Heart left ventricle (tissue), 16 donors: ENCODE results near the gene EVC2. TPM values are rescaled to one million over a fixed set of nuclear protein-coding genes. Genes with fewer than 3 reads are reported as not detected.
"Not testable (repeated sequence)": the region's sequence is repeated elsewhere in the genome, so short reads cannot be mapped to it uniquely, and the experiment has no call there.

ENCODE experiments used
- ATAC-seq, 4 donors: fragments of 200-7000 bp; cut with Tn5 transposase; one replicate each; pipeline ENCODE4 v1.9.1; 2020 to 2022; ENCODE audit warnings: moderate library complexity in 4 of 4, mild to moderate bottlenecking in 3 of 4, moderate number of reproducible peaks in 1 of 4
- DNase-seq, 5 donors: peaks; one replicate each; pipeline ENCODE4 v3.0.0-alpha.2; 2020
- H3K27ac ChIP-seq, 12 donors: fragments of 200-600 bp; sonication (generic) in 4 of 12; one replicate each; pipeline versions ENCODE4 v1.5.0 to v1.8.0; 2016 to 2022; ENCODE audit warnings: mild to moderate bottlenecking in 2 of 12
- H3K27me3 ChIP-seq, 9 donors: fragments of 200-600 bp; sonication (generic) in 2 of 9; one replicate each; pipeline versions ENCODE4 v1.5.1 to v1.8.0; 2016 to 2022; ENCODE audit warnings: mild to moderate bottlenecking in 3 of 9
- H3K36me3 ChIP-seq, 9 donors: fragments of 200-600 bp; sonication (generic) in 2 of 9; one replicate each; pipeline versions ENCODE4 v1.5.0 to v1.8.0; 2018 to 2022; ENCODE audit warnings: mild to moderate bottlenecking in 2 of 9
- H3K4me1 ChIP-seq, 12 donors: fragments of 200-600 bp; sonication (generic) in 4 of 12; one replicate each; pipeline versions ENCODE4 v1.5.0 to v1.8.0; 2016 to 2022; ENCODE audit warnings: mild to moderate bottlenecking in 3 of 12
- H3K4me3 ChIP-seq, 12 donors: fragments of 200-600 bp; sonication (generic) in 4 of 12; one replicate each; pipeline versions ENCODE4 v1.5.0 to v1.8.0; 2017 to 2022; ENCODE audit warnings: mild to moderate bottlenecking in 9 of 12, moderate library complexity in 4 of 12
- H3K9me3 ChIP-seq, 12 donors: fragments of 200-600 bp; sonication (generic) in 4 of 12; one replicate each; pipeline versions ENCODE4 v1.5.0 to v1.8.0; 2016 to 2022; ENCODE audit warnings: mild to moderate bottlenecking in 1 of 12
- POLR2A ChIP-seq, 2 donors: fragments of 450-650 bp; IDR thresholded peaks; one replicate each; pipeline ENCODE4 v1.6.1; 2017; ENCODE audit warnings: antibody characterized with exemption in 2 of 2, mild to moderate bottlenecking in 2 of 2, moderate library complexity in 2 of 2
- WGBS, 4 donors: extraction: QIAGEN DNeasy Blood & Tissue Kit in 2 of 4; methylation state at CpG; one replicate each; pipeline versions ENCODE4 v1.1.5 to v1.1.7; 2013 to 2018; 5-methylcytosine and 5-hydroxymethylcytosine counted together
- intact Hi-C, 10 donors: fragments of 100-400 bp; cut with DNase I; formaldehyde crosslinking; loops; one replicate each; pipeline versions ENCODE4 v1.11.1 to v1.14.2; 2022
- polyA plus RNA-seq, 2 donors: library from polyadenylated mRNA; stranded (reverse); fragments of 200-250 nt; gene quantifications; one replicate each; pipeline ENCODE4 v1.2.3, GENCODE V29; 2013
- total RNA-seq, 9 donors: library from RNA; depleted of rRNA in 2 of 9; stranded (reverse); fragments of >200 nt in 2 of 9; fragmentation: NEBNext Ultra II Directional in 3 of 9; extraction: Animal tissue kit (Norgen Biotek cat#: 25700) in 3 of 9; gene quantifications; one replicate each; pipeline versions ENCODE4 v1.1.0 to v1.2.4, GENCODE V29; 2016 to 2023
- TF ChIP-seq, protein P1 (sequence below), 12 donors: fragments of 200-600 bp; sonication (generic) in 4 of 12; IDR thresholded peaks; one replicate each; pipeline versions ENCODE4 v1.5.0 to v1.8.0; 2018 to 2022; ENCODE audit warnings: antibody characterized with exemption in 12 of 12, mild to moderate bottlenecking in 5 of 12
- donor health status: ischemic (EF 13 %, LVEDD 7.1; RV severe dilation, severe dysfunction).
- donor health status: healthy with polysubstance abuse.
- donor health status: DM: no; HTN: yes; CAD: no.
- donor health status: DM: no; HTN: no; CAD: no.
- donor health status: ischemic (EF 25% LVEDD 6.9; RV normal size, moderate dysfunction).
- donor health status: ischemic (EF 25% LVEDD 5.7; RV mildly dilated, moderate dysfunction).
- donor health status: healthy.
- donor health status: DM: yes; HTN: yes; CAD: no.
- donor health status: ischemic (EF 35%, LVEDD 5.7; RV mildly dilated, moderate dysfunction).
- donor health status: nonischemic (EF 11% LVEDD 7.7; RV severe dilation, severe dysfunction).
- donor health status: DM: yes; HTN: yes; CAD: no.
- donor health status: PGD.
- donor health status: ischemic (EF 29% LVEDD 5.4; RV normal size, mild dysfunction).
- donor health status: nonischemic (EF 23%, LVEDD 6.1; RV moderate dilation, normal function).

EVC2 gene
- total and polyA plus RNA-seq, 11 donors: 0.46 to 3.1 (median 0.95) TPM

- H3K4me3 ChIP-seq: no peak overlapping the region
- no peaks in the 10 kb centered on the region for H3K4me1 ChIP-seq
- H3K27ac ChIP-seq: no peak overlapping the region
- intact Hi-C loops: no loop called here
- no peaks in the 10 kb centered on the region for H3K9me3 ChIP-seq
- peaks cover 0 to 17% (median 0%) of the 10 kb centered on the region in 9 donors for H3K36me3 ChIP-seq
- DNase-seq: no peak
- no peak for TF ChIP-seq POLR2A (IDR thresholded peaks at IDR 0.05)
- TF ChIP-seq, protein P1, sequence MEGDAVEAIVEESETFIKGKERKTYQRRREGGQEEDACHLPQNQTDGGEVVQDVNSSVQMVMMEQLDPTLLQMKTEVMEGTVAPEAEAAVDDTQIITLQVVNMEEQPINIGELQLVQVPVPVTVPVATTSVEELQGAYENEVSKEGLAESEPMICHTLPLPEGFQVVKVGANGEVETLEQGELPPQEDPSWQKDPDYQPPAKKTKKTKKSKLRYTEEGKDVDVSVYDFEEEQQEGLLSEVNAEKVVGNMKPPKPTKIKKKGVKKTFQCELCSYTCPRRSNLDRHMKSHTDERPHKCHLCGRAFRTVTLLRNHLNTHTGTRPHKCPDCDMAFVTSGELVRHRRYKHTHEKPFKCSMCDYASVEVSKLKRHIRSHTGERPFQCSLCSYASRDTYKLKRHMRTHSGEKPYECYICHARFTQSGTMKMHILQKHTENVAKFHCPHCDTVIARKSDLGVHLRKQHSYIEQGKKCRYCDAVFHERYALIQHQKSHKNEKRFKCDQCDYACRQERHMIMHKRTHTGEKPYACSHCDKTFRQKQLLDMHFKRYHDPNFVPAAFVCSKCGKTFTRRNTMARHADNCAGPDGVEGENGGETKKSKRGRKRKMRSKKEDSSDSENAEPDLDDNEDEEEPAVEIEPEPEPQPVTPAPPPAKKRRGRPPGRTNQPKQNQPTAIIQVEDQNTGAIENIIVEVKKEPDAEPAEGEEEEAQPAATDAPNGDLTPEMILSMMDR (IDR thresholded peaks at IDR 0.05): no peak
- no peaks in the 10 kb centered on the region for H3K27me3 ChIP-seq
- WGBS, 4 donors: 75 to 78% (median 76%) methylated on average over 12 of the region's 12 CpGs
- ATAC-seq: no peak
Measured at GRCh38 chr4:5609306-5610007, 98.9 kb downstream of the EVC2 start.

DNA sequence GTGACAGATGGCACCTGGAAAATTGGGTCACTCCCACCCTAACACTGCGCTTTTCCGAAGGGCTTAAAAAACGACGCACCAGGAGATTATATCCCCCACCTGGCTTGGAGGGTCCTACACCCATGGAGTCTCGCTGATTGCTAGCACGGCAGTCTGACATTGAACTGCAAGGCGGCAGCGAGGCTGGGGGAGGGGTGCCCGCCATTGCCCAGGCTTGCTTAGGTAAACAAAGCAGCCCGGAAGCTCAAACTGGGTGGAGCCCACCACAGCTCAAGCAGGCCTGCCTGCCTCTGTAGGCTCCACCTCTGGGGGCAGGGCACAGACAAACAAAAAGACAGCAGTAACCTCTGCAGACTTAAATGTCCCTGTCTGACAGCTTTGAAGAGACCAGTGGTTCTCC is 114.5 kb downstream of the EVC2 start:
- peaks cover 0 to 11% (median 0%) of the 10 kb centered on the region in 12 donors for H3K9me3 ChIP-seq
- peaks cover 0 to 15% (median 0%) of the 10 kb centered on the region in 9 donors for H3K36me3 ChIP-seq
- DNase-seq, H3K27me3 ChIP-seq, H3K4me1 ChIP-seq, H3K4me3 ChIP-seq, ATAC-seq, H3K27ac ChIP-seq, intact Hi-C loops: not testable (repeated sequence)
- 89 to 95% (median 93%) methylated on average over 9 to 10 of the region's 10 CpGs for WGBS, 4 donors

DNA sequence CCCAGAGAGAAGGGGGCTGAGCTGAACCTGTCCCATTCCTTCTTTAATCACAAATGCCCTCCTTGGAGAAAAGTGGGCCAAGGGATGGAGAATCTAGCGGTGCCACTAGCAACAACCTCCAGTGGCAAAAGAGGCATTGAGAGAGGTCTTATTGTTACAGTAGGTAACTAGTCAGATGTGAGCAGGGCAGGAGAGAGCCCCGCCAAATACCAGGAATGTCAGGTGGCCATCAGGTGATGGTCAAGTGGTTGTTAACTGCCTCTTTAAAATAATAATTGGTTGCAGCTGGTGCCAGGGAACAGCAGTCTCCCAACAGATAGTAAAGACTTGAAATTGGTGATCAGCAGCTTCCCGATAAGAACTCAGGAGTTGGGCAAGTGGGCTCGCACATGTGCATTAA is 116.1 kb downstream of the EVC2 start:
- ATAC-seq (no peak), DNase-seq (no peak)
- peaks cover 0 to 15% (median 0%) of the 10 kb centered on the region in 9 donors for H3K36me3 ChIP-seq
- H3K27ac ChIP-seq: no peak overlapping the region
- H3K4me1 ChIP-seq: no peaks in the 10 kb centered on the region
- H3K4me3 ChIP-seq: no peak overlapping the region
- TF ChIP-seq, protein P1 (IDR thresholded peaks at IDR 0.05): no peak
- TF ChIP-seq POLR2A (IDR thresholded peaks at IDR 0.05): no peak
- WGBS, 4 donors: 88 to 93% (median 91%) methylated on average over 4 of the region's 4 CpGs
- peaks cover 0 to 19% (median 3%) of the 10 kb centered on the region in 12 donors for H3K9me3 ChIP-seq
- no peaks in the 10 kb centered on the region for H3K27me3 ChIP-seq
- intact Hi-C loops: no loop called here

DNA sequence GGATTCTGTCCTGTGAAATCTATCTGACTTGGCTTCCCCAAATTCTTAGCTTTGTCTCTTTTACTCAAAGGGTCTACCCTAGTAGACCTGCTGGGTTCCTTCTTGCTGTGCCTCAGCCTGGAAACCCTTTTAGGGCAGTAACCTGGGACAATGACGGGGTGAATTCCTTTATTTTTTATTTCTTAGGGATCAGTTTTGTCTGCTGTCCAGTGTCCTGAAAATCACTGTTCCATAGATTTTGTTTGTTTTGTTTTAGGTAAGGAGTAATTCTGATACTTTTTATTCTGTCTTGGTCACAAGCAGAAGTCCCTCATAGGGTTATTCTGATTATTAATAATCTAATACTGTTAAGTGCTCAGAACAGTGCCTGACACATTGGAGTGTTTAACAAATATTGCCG is 118.9 kb downstream of the EVC2 start:
- Histone ChIP-seq H3K36me3 (peaks cover 0 to 19% (median 0%) of the 10 kb centered on the region in 9 donors), H3K27me3 (no peaks in the 10 kb centered on the region), H3K27ac (no peak overlapping the region), H3K9me3 (peaks cover 0 to 14% (median 0%) of the 10 kb centered on the region in 12 donors), H3K4me3 (no peak overlapping the region), H3K4me1 (no peaks in the 10 kb centered on the region)
- WGBS, 4 donors: 92 to 96% (median 93%) methylated on average over 2 of the region's 2 CpGs
- TF ChIP-seq, protein P1 (IDR thresholded peaks at IDR 0.05): no peak
- TF ChIP-seq POLR2A (IDR thresholded peaks at IDR 0.05): no peak
- ATAC-seq: no peak
- intact Hi-C loops: no loop called here
- DNase-seq: no peak
